Bronchial epithelial cell (primary cell): ENCODE results near the gene CRTAP. TPM values are rescaled to one million over a fixed set of nuclear protein-coding genes. Genes with fewer than 3 reads are reported as not detected.

Experiments used
- DNase-seq: peaks from one replicate; pipeline ENCODE4 v3.0.0-alpha.2; 2010; ENCODE audit warnings: low read depth
- FAIRE-seq: peaks from 2 replicates; lab custom pipeline; 2011; peaks lifted over from hg19 to GRCh38; lab: Jason Lieb, UNC
- H3K27me3 ChIP-seq: 2 replicates; pipeline ENCODE4 v1.5.1; 2011; ENCODE audit warnings: low read length; ENCODE audit not compliant: control insufficient read depth, insufficient read depth
- H3K36me3 ChIP-seq: 2 replicates; pipeline ENCODE4 v1.5.1; 2011; ENCODE audit warnings: low read length; ENCODE audit not compliant: control insufficient read depth, insufficient read depth
- H3K4me3 ChIP-seq: 2 replicates; pipeline ENCODE4 v1.5.1; 2011; ENCODE audit warnings: mild to moderate bottlenecking, low read depth, low read length, control low read depth
- CTCF ChIP-seq: IDR thresholded peaks from 2 replicates; pipeline ENCODE4 v1.5.1; 2011; ENCODE audit warnings: mild to moderate bottlenecking, moderate library complexity, low read length, control low read depth, inconsistent platforms; ENCODE audit not compliant: insufficient read depth, severe bottlenecking
- total RNA-seq: library from RNA; depleted of rRNA; stranded (reverse); fragments of >200 nt; gene quantifications from 2 replicates; pipeline ENCODE4 v1.2.1, GENCODE V29; 2014

CRTAP gene
- total RNA-seq, 1 donor from 2014 or later, result 155 TPM

GRCh38 chr3:33145221-33145900 lies 31.5 kb downstream of the CRTAP start:
- H3K36me3 ChIP-seq, result peaks cover 2% of the 10 kb centered on the region
- DNase-seq (no peak), FAIRE-seq (no peak)
- H3K4me3 ChIP-seq, result no peak overlapping the region
- no peak for TF ChIP-seq CTCF
- no peaks in the 10 kb centered on the region for H3K27me3 ChIP-seq

DNA sequence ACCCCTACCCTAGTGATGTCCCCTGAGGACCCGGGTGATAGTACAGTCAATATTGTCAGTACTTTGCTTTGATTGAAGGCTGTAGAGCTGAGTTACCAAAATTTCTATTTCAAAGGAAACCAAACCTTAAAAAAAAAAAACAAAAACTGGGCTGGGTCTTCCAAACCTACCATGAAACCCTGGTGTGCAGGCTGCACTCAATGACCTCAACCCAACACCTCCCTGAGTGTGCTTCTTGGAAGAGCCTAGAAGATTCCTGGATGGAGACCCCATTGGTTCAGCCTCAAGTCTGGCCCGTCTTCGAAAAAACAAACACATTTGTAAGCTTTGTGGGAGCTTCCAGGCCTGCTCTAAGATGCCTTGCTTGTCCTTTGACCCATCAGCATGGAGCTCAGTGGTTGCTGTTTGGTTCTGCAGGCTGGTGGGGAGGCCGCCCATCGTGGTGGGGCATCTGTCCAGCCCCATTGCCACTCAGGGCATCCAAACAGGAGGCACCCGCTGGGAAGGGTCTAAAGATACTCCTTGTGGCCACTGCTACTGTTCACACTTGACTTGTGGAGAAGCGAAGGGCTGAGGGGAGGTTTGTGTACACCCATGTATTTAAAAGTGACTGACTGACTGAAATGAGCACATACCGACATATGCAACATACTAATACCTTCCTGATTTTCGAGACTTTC lies 32.2 kb downstream of the CRTAP start:
- no peak overlapping the region for H3K4me3 ChIP-seq
- H3K36me3 ChIP-seq, result peaks cover 2% of the 10 kb centered on the region
- DNase-seq, result no peak
- no peak for TF ChIP-seq CTCF
- FAIRE-seq, result no peak
- no peaks in the 10 kb centered on the region for H3K27me3 ChIP-seq

- no peak for DNase-seq
- Histone ChIP-seq H3K4me3 (no peak overlapping the region), H3K36me3 (peaks cover 2% of the 10 kb centered on the region), H3K27me3 (no peaks in the 10 kb centered on the region)
- no peak for FAIRE-seq
- TF ChIP-seq CTCF, result no peak
Observed at GRCh38 chr3:33146791-33147445, 33.1 kb downstream of the CRTAP start.

DNA sequence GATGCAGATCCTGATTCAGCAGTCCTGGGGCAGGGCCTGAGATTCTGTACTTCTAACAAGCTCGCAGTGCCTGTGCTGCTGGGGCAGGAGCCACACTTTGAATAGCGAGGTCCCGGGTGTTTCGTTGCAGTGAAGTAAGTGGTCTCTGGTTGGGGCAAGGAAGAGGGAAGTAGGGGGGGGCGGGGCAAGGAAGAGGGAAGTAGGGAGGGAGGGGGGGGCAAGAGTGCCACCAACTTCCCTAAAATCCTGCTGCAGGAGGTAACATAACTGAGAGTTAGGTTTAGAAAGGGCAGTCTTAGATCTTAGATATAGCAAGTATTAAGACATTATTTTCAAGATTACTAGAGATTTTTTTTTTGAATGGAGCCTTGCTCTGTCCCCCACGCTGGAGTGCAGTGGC lies 35.5 kb downstream of the CRTAP start:
- no peak for TF ChIP-seq CTCF
- DNase-seq (no peak), FAIRE-seq (no peak)

GRCh38 chr3:33152363-33153360 lies 38.8 kb downstream of the CRTAP start:
- FAIRE-seq, result no peak
- no peak overlapping the region for H3K4me3 ChIP-seq
- peak; percentile 25 for DNase-seq
- H3K36me3 ChIP-seq, result no peaks in the 10 kb centered on the region
- TF ChIP-seq CTCF, result no peak
- no peaks in the 10 kb centered on the region for H3K27me3 ChIP-seq

More for the DNA sequence above, 35.5 kb downstream of the CRTAP start:
- Histone ChIP-seq H3K4me3 (no peak overlapping the region), H3K36me3 (no peaks in the 10 kb centered on the region), H3K27me3 (no peaks in the 10 kb centered on the region)
